Adrenal gland (tissue), 12 donors: Measurements from ENCODE around the gene MAST4. TPM values are rescaled to one million over a fixed set of nuclear protein-coding genes. Genes with fewer than 3 reads are reported as not detected.

ENCODE experiments used
- DNase-seq, 7 donors: peaks; one replicate each; pipeline ENCODE4 v3.0.0-alpha.2; 2019 to 2020
- H3K27ac ChIP-seq, 5 donors: fragments of 200-600 bp; sonication (generic) in 4 of 5; 1 replicate in 3 of 5; 2 replicates in 2 of 5; pipeline versions ENCODE4 v1.5.1 to v1.8.0; 2016 to 2020; ENCODE audit warnings: mild to moderate bottlenecking in 1 of 5
- H3K27me3 ChIP-seq: fragments of 200-600 bp; 2 replicates; pipeline ENCODE4 v1.8.0; 2021
- H3K36me3 ChIP-seq, 2 donors: fragments of 200-600 bp; replicated peaks in 1 of 2; 1 replicate in 1 of 2; 2 replicates in 1 of 2; pipeline versions ENCODE4 v1.5.1 to v1.8.0; 2018 to 2022
- H3K4me1 ChIP-seq, 2 donors: fragments of 200-600 bp; replicated peaks in 1 of 2; 1 replicate in 1 of 2; 2 replicates in 1 of 2; pipeline versions ENCODE4 v1.5.1 to v1.8.0; 2018 to 2021
- H3K4me3 ChIP-seq, 4 donors: fragments of 200-600 bp; sonication (generic) in 3 of 4; one replicate each; pipeline ENCODE4 v1.5.1; 2016 to 2018
- H3K9me3 ChIP-seq, 3 donors: fragments of 200-600 bp; sonication (generic) in 1 of 3; replicated peaks in 1 of 3; 1 replicate in 2 of 3; 2 replicates in 1 of 3; pipeline versions ENCODE4 v1.5.1 to v1.8.0; 2016 to 2021
- POLR2A ChIP-seq, 2 donors: fragments of 450-650 bp; IDR thresholded peaks; one replicate each; pipeline ENCODE4 v1.6.1; 2017; ENCODE audit warnings: antibody characterized with exemption in 2 of 2, mild to moderate bottlenecking in 2 of 2, moderate library complexity in 1 of 2
- WGBS, 4 donors: extraction: QIAGEN DNeasy Blood & Tissue Kit in 2 of 4; methylation state at CpG; one replicate each; pipeline versions ENCODE4 v1.1.5 to v1.1.7; 2013 to 2017; 5-methylcytosine and 5-hydroxymethylcytosine counted together
- intact Hi-C, 2 donors: fragments of 100-400 bp; cut with DNase I; formaldehyde crosslinking; loops; one replicate each; pipeline versions ENCODE4 v1.14.1 to v1.15.0; 2022 to 2023
- polyA plus RNA-seq, 3 donors: library from polyadenylated mRNA; stranded (reverse); fragments of 200-250 nt in 2 of 3; fragments of 350-450 nt in 1 of 3; fragmentation: Illumina TruSeq in 1 of 3; extraction: RNeasy Lipid Tissue Mini Kit (QIAGEN cat#74804) in 1 of 3; gene quantifications; one replicate each; pipeline ENCODE4 v1.2.3, GENCODE V29; 2013 to 2014
- total RNA-seq, 9 donors: library from RNA; depleted of rRNA in 4 of 9; stranded (reverse); fragments of >200 nt in 4 of 9; fragments of 120-200 nt in 1 of 9; fragmentation: NEBNext Ultra II Directional in 1 of 9; extraction: Animal tissue kit (Norgen Biotek cat#: 25700) in 1 of 9; gene quantifications; one replicate each; pipeline versions ENCODE4 v1.1.0 to v1.2.4, GENCODE V29; 2013 to 2023
- TF ChIP-seq, protein P1 (sequence below), 6 experiments: fragments of 450-650 bp in 4 of 6; fragments of 200-600 bp in 2 of 6; sonication (generic) in 1 of 6; IDR thresholded peaks; 1 replicate in 5 of 6; 2 replicates in 1 of 6; pipeline versions ENCODE4 v1.5.1 to v1.8.0; 2016 to 2021; ENCODE audit warnings: antibody characterized with exemption in 6 of 6, mild to moderate bottlenecking in 2 of 6, moderate library complexity in 1 of 6
- donor health status: healthy with polysubstance abuse.
- donor health status: Bipolar disorder and iron deficiency.
- donor health status: DM: yes; HTN: yes; CAD: no.
- donor health status: DM: no; HTN: no; CAD: no.
- donor health status: DM: no; HTN: no; CAD: no.
- donor health status: DM: yes; HTN: yes; CAD: no.

Gene MAST4
- total and polyA plus RNA-seq, 12 donors, result 12.3 to 95.0 (median 42.8) TPM

DNA sequence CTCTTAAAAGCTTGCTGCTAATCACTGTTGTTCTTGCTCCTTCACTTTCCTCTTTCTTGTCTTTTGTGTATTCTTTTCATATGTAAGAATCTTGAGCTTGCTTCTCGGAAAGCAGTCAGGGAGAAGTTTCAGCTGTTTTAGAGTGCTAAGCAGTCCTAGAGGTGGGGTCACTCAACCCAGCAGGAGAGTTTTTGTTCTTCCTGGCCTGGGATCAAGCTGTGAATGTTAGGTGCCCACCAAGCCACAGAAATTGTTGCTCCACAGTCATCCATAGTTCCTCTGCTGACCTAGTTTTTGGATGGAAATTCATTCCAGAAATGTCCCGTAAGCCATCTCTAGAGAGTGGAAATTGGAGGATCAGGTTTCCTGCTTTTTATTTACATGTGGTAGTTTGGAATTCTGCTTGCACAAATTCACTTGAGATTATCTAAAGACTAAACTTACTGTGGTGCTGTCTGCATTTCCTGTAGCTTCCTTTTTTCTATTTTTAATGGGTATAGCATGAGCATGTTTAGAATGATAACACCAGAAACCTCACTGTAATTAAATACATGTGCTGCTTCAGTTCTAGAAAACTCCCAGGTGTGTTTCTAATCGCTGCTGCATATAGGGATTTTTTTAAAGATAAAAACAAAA lies 108.7 kb downstream of the MAST4 start:
- no peak for TF ChIP-seq POLR2A (IDR thresholded peaks at IDR 0.05)
- TF ChIP-seq, protein P1, sequence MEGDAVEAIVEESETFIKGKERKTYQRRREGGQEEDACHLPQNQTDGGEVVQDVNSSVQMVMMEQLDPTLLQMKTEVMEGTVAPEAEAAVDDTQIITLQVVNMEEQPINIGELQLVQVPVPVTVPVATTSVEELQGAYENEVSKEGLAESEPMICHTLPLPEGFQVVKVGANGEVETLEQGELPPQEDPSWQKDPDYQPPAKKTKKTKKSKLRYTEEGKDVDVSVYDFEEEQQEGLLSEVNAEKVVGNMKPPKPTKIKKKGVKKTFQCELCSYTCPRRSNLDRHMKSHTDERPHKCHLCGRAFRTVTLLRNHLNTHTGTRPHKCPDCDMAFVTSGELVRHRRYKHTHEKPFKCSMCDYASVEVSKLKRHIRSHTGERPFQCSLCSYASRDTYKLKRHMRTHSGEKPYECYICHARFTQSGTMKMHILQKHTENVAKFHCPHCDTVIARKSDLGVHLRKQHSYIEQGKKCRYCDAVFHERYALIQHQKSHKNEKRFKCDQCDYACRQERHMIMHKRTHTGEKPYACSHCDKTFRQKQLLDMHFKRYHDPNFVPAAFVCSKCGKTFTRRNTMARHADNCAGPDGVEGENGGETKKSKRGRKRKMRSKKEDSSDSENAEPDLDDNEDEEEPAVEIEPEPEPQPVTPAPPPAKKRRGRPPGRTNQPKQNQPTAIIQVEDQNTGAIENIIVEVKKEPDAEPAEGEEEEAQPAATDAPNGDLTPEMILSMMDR (IDR thresholded peaks at IDR 0.05), result no peak
- H3K36me3 ChIP-seq, result no peaks in the 10 kb centered on the region
- 35 to 52% (median 49%) methylated on average over 3 of the region's 3 CpGs for WGBS, 4 donors
- H3K4me1 ChIP-seq, result peaks cover 0 to 4% of the 10 kb centered on the region in 2 donors
- intact Hi-C loops, result no loop called here
- no peaks in the 10 kb centered on the region for H3K27me3 ChIP-seq
- H3K27ac ChIP-seq, result no peak overlapping the region
- H3K9me3 ChIP-seq, result no peaks in the 10 kb centered on the region
- no peak overlapping the region for H3K4me3 ChIP-seq
- no peak for DNase-seq

GRCh38 chr5:66708368-66708767 lies 112.2 kb downstream of the MAST4 start:
- intact Hi-C loops, result no loop called here
- H3K27me3 ChIP-seq, result no peaks in the 10 kb centered on the region
- no peak overlapping the region for H3K27ac ChIP-seq
- WGBS, 4 donors, result 17 to 38% (median 32%) methylated on average over 1 of the region's 1 CpG
- TF ChIP-seq, protein P1 (IDR thresholded peaks at IDR 0.05), result no peak
- TF ChIP-seq POLR2A (IDR thresholded peaks at IDR 0.05), result no peak
- no peaks in the 10 kb centered on the region for H3K36me3 ChIP-seq
- peaks cover 4 to 8% of the 10 kb centered on the region in 2 donors for H3K4me1 ChIP-seq
- no peak for DNase-seq
- H3K9me3 ChIP-seq, result no peaks in the 10 kb centered on the region
- H3K4me3 ChIP-seq, result no peak overlapping the region

GRCh38 chr5:66710557-66711088 lies 114.4 kb downstream of the MAST4 start:
- peak; percentile 31 to 64 (median 48) for DNase-seq
- intact Hi-C loops, result no loop called here
- Histone ChIP-seq H3K27me3 (no peaks in the 10 kb centered on the region), H3K4me1 (peaks cover 4% of the 10 kb centered on the region in 2 donors), H3K27ac (no peak overlapping the region), H3K36me3 (no peaks in the 10 kb centered on the region), H3K9me3 (no peaks in the 10 kb centered on the region), H3K4me3 (no peak overlapping the region)
- WGBS, 4 donors, result 69 to 83% (median 80%) methylated on average over 5 of the region's 5 CpGs
- TF ChIP-seq, protein P1 (IDR thresholded peaks at IDR 0.05), result no peak
- no peak for TF ChIP-seq POLR2A (IDR thresholded peaks at IDR 0.05)

DNA sequence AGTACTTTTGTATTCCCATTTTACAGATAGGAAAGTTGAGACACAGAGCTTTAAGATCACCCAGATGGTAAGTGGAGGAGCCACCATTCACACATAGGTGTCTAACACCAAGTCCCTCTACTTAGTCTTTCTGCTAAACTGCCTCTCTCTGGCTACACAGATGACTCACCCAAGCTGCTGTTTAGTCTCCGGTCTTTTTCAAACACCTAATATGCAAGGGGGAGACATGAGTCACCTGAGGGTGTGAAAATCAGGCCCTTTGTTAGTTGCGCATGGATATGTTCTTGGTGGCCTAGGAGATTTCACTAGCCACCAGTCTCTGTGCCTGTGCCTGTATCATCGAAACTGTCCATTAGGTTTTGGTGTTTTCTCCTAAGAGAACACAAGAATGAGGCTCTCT lies 117.8 kb downstream of the MAST4 start:
- WGBS, 4 donors, result 76 to 83% (median 83%) methylated on average over 3 of the region's 3 CpGs

More for the DNA sequence above, 117.8 kb downstream of the MAST4 start:
- no peaks in the 10 kb centered on the region for H3K9me3 ChIP-seq
- intact Hi-C loops, result no loop called here
- H3K4me3 ChIP-seq, result no peak overlapping the region
- peaks cover 4% of the 10 kb centered on the region in 2 donors for H3K4me1 ChIP-seq
- H3K27ac ChIP-seq, result no peak overlapping the region
- DNase-seq, result no peak
- no peaks in the 10 kb centered on the region for H3K36me3 ChIP-seq
- TF ChIP-seq, protein P1 (IDR thresholded peaks at IDR 0.05), result no peak
- TF ChIP-seq POLR2A (IDR thresholded peaks at IDR 0.05), result no peak
- no peaks in the 10 kb centered on the region for H3K27me3 ChIP-seq
